OCI-LY3 (cell line): Measurements from ENCODE around the gene SLC66A2.

Experiments used
- EZH2phosphoT487 ChIP-seq: fragments of 200-600 bp; shearing (Covaris generic); IDR thresholded peaks from 2 replicates; pipeline ENCODE4 v1.6.1; 2018; ENCODE audit warnings: antibody characterized with exemption, mixed run types, low read depth
- TF ChIP-seq, protein P1 (sequence below): fragments of 200-600, 300-600 bp; sonication (generic); IDR thresholded peaks from 2 replicates; pipeline ENCODE4 v1.5.1; 2014; ENCODE audit warnings: antibody characterized with exemption, low read length, low read depth

DNA sequence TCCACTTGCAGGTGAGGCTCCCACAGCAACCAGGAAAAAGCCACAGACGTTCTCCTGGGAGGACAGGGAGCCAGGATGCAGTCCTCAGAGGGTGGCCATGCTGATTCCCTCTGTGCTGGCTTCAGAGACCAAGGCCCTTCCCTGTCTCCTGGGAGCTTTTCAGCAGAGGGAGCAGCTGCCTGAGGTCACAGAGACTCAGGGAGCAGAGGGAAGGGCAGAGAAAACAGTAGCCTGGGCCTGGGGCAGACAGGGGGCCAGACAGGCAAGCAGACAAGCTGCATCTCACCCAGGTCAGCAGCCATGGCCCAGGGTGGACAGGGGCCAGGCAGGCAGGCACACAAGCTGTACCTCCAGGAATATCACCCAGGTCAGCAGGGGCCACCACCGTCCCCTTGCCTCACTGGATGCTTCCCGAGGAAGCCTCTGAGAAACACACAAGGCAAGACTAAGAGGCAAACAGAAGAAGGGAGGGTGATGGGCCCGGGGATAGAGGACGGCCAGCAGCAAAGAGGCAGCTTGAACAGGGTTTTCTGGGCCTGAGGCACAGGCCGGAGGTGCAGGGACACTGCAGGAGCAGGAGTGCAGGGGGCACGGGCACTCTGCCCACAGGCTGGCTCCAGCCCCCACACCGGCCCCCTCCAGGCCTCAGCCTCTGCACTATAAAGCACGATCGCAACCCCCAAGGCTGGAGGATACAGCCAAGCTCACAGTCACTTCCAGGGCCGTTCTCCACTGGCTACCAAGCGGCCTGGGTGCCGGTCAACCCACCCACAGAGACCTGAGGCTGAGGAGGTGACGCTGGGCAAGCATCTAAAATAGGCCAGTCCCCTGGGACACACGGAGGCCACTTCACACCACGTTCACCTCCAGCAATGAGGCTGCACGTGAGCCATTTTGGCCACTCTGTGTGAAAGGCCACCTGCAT is 6.1 kb downstream of the SLC66A2 start:
- TF ChIP-seq, protein P1, sequence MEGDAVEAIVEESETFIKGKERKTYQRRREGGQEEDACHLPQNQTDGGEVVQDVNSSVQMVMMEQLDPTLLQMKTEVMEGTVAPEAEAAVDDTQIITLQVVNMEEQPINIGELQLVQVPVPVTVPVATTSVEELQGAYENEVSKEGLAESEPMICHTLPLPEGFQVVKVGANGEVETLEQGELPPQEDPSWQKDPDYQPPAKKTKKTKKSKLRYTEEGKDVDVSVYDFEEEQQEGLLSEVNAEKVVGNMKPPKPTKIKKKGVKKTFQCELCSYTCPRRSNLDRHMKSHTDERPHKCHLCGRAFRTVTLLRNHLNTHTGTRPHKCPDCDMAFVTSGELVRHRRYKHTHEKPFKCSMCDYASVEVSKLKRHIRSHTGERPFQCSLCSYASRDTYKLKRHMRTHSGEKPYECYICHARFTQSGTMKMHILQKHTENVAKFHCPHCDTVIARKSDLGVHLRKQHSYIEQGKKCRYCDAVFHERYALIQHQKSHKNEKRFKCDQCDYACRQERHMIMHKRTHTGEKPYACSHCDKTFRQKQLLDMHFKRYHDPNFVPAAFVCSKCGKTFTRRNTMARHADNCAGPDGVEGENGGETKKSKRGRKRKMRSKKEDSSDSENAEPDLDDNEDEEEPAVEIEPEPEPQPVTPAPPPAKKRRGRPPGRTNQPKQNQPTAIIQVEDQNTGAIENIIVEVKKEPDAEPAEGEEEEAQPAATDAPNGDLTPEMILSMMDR, result no peak
- no peak for TF ChIP-seq EZH2phosphoT487
